Activated naive CD8-positive, alpha-beta T cell treated with anti-CD3 and anti-CD28 coated beads for 36 hours (primary cell): Measurements from ENCODE around the gene PCDH19. TPM values are rescaled to one million over a fixed set of nuclear protein-coding genes. Genes with fewer than 3 reads are reported as not detected.
"Not testable (repeated sequence)": the region's sequence is repeated elsewhere in the genome, so short reads cannot be mapped to it uniquely, and the experiment has no call there.

ENCODE experiments used
- DNase-seq: peaks from one replicate; pipeline ENCODE4 v3.0.0; 2021
- H3K27ac Mint-ChIP-seq: one replicate; pipeline ENCODE4 v1.8.0; 2022; ENCODE audit warnings: mild to moderate bottlenecking, moderate library complexity, mixed read lengths
- H3K27me3 Mint-ChIP-seq: one replicate; pipeline ENCODE4 v1.8.0; 2022; ENCODE audit warnings: mild to moderate bottlenecking, mixed read lengths
- H3K36me3 Mint-ChIP-seq: one replicate; pipeline ENCODE4 v1.8.0; 2021; ENCODE audit warnings: mild to moderate bottlenecking, mixed read lengths
- H3K4me1 Mint-ChIP-seq: one replicate; pipeline ENCODE4 v1.8.0; 2021; ENCODE audit warnings: mixed read lengths
- H3K4me3 Mint-ChIP-seq: one replicate; pipeline ENCODE4 v1.8.0; 2022; ENCODE audit warnings: mild to moderate bottlenecking, moderate library complexity, mixed read lengths
- H3K9me3 Mint-ChIP-seq: one replicate; pipeline ENCODE4 v1.8.0; 2022; ENCODE audit warnings: mixed read lengths
- total RNA-seq, 2 experiments: library from RNA; stranded (reverse); gene quantifications; one replicate each; pipeline ENCODE4 v1.2.3, GENCODE V29; 2021

The PCDH19 gene
- not detected for total RNA-seq

- H3K27me3 Mint-ChIP-seq = peaks cover 88% of the 10 kb centered on the region
- H3K4me3 Mint-ChIP-seq = peak within 1 kb of the TSS; percentile 76
- peaks cover 6% of the 10 kb centered on the region for H3K4me1 Mint-ChIP-seq
- H3K27ac Mint-ChIP-seq = no peak within 1 kb of the TSS
- H3K36me3 Mint-ChIP-seq = peaks cover 1% of the 10 kb centered on the region
- peak; percentile 50 for DNase-seq
- H3K9me3 Mint-ChIP-seq = no peaks in the 10 kb centered on the region
These were observed at the start of gene PCDH19 for GRCh38 chrX:100409610-100410590. PCDH19 (minus strand) TSS chrX:100410273; CDS start chrX:100408597, 1,676 bp downstream.

GRCh38 chrX:100449696-100450608 is 39.9 kb upstream of the PCDH19 start:
- Mint-ChIP-seq H3K27ac (no peak overlapping the region), H3K4me3 (no peak overlapping the region), H3K9me3 (no peaks in the 10 kb centered on the region), H3K27me3 (peaks cover 4% of the 10 kb centered on the region), H3K4me1 (no peaks in the 10 kb centered on the region), H3K36me3 (no peaks in the 10 kb centered on the region)
- no peak for DNase-seq

GRCh38 chrX:100447655-100448397 is 37.8 kb upstream of the PCDH19 start:
- H3K27ac Mint-ChIP-seq = no peak overlapping the region
- H3K9me3 Mint-ChIP-seq = no peaks in the 10 kb centered on the region
- DNase-seq = peak; percentile 1
- H3K4me1 Mint-ChIP-seq = no peaks in the 10 kb centered on the region
- no peaks in the 10 kb centered on the region for H3K36me3 Mint-ChIP-seq
- no peak overlapping the region for H3K4me3 Mint-ChIP-seq
- H3K27me3 Mint-ChIP-seq = peaks cover 4% of the 10 kb centered on the region

GRCh38 chrX:100445593-100445992 is 35.5 kb upstream of the PCDH19 start:
- H3K36me3 Mint-ChIP-seq = no peaks in the 10 kb centered on the region
- H3K9me3 Mint-ChIP-seq = no peaks in the 10 kb centered on the region
- H3K4me1 Mint-ChIP-seq = no peaks in the 10 kb centered on the region
- peaks cover 4% of the 10 kb centered on the region for H3K27me3 Mint-ChIP-seq
- no peak overlapping the region for H3K27ac Mint-ChIP-seq
- no peak overlapping the region for H3K4me3 Mint-ChIP-seq
- DNase-seq = no peak

- not testable (repeated sequence) for H3K9me3 Mint-ChIP-seq, H3K27ac Mint-ChIP-seq, H3K4me3 Mint-ChIP-seq, H3K4me1 Mint-ChIP-seq, DNase-seq, H3K36me3 Mint-ChIP-seq, H3K27me3 Mint-ChIP-seq
These were observed 31.2 kb upstream of the PCDH19 start for GRCh38 chrX:100441321-100441720.

- Mint-ChIP-seq H3K27me3 (peaks cover 3% of the 10 kb centered on the region), H3K9me3 (no peaks in the 10 kb centered on the region), H3K36me3 (no peaks in the 10 kb centered on the region), H3K27ac (no peak overlapping the region), H3K4me1 (no peaks in the 10 kb centered on the region), H3K4me3 (no peak overlapping the region)
- no peak for DNase-seq
These were observed 29.9 kb upstream of the PCDH19 start for GRCh38 chrX:100440006-100440405.

GRCh38 chrX:100435726-100436125 is 25.7 kb upstream of the PCDH19 start:
- Mint-ChIP-seq H3K27ac (no peak overlapping the region), H3K4me3 (no peak overlapping the region), H3K36me3 (no peaks in the 10 kb centered on the region), H3K4me1 (no peaks in the 10 kb centered on the region), H3K9me3 (no peaks in the 10 kb centered on the region), H3K27me3 (peaks cover 8% of the 10 kb centered on the region)
- DNase-seq = no peak

- no peaks in the 10 kb centered on the region for H3K36me3 Mint-ChIP-seq
- H3K27me3 Mint-ChIP-seq = peaks cover 7% of the 10 kb centered on the region
- no peaks in the 10 kb centered on the region for H3K4me1 Mint-ChIP-seq
- no peak overlapping the region for H3K4me3 Mint-ChIP-seq
- H3K27ac Mint-ChIP-seq = no peak overlapping the region
- DNase-seq = no peak
- H3K9me3 Mint-ChIP-seq = no peaks in the 10 kb centered on the region
These were observed 13.9 kb upstream of the PCDH19 start for GRCh38 chrX:100424012-100424411.

- Mint-ChIP-seq H3K27me3 (peaks cover 31% of the 10 kb centered on the region), H3K27ac (no peak overlapping the region), H3K4me3 (no peak overlapping the region), H3K4me1 (no peaks in the 10 kb centered on the region), H3K36me3 (no peaks in the 10 kb centered on the region), H3K9me3 (no peaks in the 10 kb centered on the region)
- no peak for DNase-seq
These were observed 8.5 kb upstream of the PCDH19 start for GRCh38 chrX:100418556-100418955.

GRCh38 chrX:100417681-100418080 is 7.6 kb upstream of the PCDH19 start:
- peaks cover 40% of the 10 kb centered on the region for H3K27me3 Mint-ChIP-seq
- H3K4me3 Mint-ChIP-seq = no peak overlapping the region
- H3K36me3 Mint-ChIP-seq = no peaks in the 10 kb centered on the region
- H3K27ac Mint-ChIP-seq = no peak overlapping the region
- H3K9me3 Mint-ChIP-seq = no peaks in the 10 kb centered on the region
- H3K4me1 Mint-ChIP-seq = peaks cover 4% of the 10 kb centered on the region
- DNase-seq = no peak

- no peak overlapping the region for H3K4me3 Mint-ChIP-seq
- peaks cover 69% of the 10 kb centered on the region for H3K27me3 Mint-ChIP-seq
- H3K4me1 Mint-ChIP-seq = peaks cover 6% of the 10 kb centered on the region
- no peaks in the 10 kb centered on the region for H3K9me3 Mint-ChIP-seq
- H3K27ac Mint-ChIP-seq = no peak overlapping the region
- no peaks in the 10 kb centered on the region for H3K36me3 Mint-ChIP-seq
- no peak for DNase-seq
These were observed 3.2 kb upstream of the PCDH19 start for GRCh38 chrX:100413229-100413628.

- no peak overlapping the region for H3K27ac Mint-ChIP-seq
- DNase-seq = no peak
- peaks cover 6% of the 10 kb centered on the region for H3K4me1 Mint-ChIP-seq
- H3K4me3 Mint-ChIP-seq = no peak overlapping the region
- H3K36me3 Mint-ChIP-seq = no peaks in the 10 kb centered on the region
- peaks cover 75% of the 10 kb centered on the region for H3K27me3 Mint-ChIP-seq
- no peaks in the 10 kb centered on the region for H3K9me3 Mint-ChIP-seq
These were observed 2.0 kb upstream of the PCDH19 start for GRCh38 chrX:100411802-100412715.

- H3K36me3 Mint-ChIP-seq = no peaks in the 10 kb centered on the region
- H3K4me1 Mint-ChIP-seq = peaks cover 6% of the 10 kb centered on the region
- no peak for DNase-seq
- H3K9me3 Mint-ChIP-seq = no peaks in the 10 kb centered on the region
- H3K27ac Mint-ChIP-seq = no peak overlapping the region
- peaks cover 79% of the 10 kb centered on the region for H3K27me3 Mint-ChIP-seq
- peak overlapping the region; percentile 10 for H3K4me3 Mint-ChIP-seq
These were observed 1.1 kb upstream of the PCDH19 start for GRCh38 chrX:100410901-100411801.
